Measurements from ENCODE around the gene TBKBP1.

The TBKBP1 gene

DNA sequence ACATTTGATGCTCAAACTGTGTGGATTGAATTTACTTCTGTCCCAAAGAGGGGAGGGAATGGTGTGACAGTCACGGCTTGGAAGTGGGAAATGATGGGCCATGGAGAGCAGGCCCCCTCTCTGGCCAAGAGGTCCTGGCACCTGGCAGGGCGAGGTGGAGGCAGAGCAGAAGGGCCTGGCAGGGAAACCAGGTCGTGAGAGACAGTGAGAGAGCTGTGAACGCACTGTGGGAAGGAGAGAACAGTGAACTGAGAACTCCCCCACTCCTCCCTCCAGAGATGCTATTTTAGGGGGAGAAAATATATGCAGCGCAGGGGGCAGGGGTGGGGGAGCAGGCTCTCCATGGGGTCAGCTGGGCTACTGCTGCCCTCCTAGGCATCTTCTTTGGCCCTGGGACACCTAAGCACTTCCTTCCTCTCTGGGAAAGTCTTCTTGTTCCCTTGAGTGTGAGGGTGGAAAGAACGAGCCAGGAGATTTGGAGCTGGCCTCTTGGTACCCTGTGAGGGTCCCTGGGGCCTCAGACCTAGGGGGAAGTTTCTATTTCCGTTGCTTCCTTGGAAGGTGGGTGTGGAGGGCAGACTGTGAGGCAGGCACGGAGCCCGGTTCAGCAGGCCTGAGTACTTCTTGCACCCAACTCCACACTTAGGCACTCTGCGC, 21.8 kb downstream of the TBKBP1 start:
- TF ChIP-seq, protein P1, sequence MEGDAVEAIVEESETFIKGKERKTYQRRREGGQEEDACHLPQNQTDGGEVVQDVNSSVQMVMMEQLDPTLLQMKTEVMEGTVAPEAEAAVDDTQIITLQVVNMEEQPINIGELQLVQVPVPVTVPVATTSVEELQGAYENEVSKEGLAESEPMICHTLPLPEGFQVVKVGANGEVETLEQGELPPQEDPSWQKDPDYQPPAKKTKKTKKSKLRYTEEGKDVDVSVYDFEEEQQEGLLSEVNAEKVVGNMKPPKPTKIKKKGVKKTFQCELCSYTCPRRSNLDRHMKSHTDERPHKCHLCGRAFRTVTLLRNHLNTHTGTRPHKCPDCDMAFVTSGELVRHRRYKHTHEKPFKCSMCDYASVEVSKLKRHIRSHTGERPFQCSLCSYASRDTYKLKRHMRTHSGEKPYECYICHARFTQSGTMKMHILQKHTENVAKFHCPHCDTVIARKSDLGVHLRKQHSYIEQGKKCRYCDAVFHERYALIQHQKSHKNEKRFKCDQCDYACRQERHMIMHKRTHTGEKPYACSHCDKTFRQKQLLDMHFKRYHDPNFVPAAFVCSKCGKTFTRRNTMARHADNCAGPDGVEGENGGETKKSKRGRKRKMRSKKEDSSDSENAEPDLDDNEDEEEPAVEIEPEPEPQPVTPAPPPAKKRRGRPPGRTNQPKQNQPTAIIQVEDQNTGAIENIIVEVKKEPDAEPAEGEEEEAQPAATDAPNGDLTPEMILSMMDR (IDR thresholded peaks at IDR 0.05): no peak

DNA sequence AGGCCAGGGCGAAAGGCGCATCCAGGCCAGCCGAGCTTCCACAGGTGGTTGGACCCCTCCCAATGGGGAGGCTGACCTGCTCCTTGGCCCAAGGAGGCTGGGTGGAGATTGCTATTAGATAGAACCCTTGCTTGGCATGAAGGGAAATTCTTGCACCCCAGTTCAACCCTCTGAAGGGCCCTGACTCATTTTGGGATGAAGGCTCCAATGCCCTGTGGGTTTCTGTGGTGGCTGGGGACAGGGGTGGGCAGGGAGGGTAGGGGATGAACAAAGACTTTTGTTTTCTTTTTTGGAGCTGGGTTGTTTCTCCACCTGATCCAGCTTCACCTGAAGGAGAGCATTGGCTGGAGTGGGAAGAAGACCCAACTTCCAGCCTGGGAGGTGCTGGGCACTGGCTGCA, 22.4 kb downstream of the TBKBP1 start:
- TF ChIP-seq, protein P1 (IDR thresholded peaks at IDR 0.05): no peak

DNA sequence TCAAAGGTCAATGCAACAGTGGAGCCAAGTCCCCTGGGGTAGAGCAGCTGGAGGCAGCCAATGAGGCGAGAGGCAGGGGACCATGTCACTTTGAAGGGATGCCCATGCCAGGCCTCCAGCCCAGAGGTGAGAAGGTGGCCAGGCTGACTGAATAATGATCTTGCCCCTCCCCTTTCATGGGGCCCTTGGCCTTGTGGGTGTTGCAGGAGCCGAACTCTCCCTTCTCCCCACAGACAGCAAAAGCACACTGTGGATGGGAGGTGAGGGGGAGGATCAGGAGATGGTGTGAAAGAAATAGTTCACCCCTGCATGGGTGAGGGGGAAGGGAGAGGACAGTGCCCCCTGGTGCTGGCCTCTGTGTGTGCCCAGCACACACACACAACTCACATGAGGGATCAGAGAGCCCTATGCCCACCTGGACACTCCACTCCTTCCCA, 23.3 kb downstream of the TBKBP1 start:
- TF ChIP-seq, protein P1 (IDR thresholded peaks at IDR 0.05): peak; percentile 28; the same call in 1 of the 2 replicates

DNA sequence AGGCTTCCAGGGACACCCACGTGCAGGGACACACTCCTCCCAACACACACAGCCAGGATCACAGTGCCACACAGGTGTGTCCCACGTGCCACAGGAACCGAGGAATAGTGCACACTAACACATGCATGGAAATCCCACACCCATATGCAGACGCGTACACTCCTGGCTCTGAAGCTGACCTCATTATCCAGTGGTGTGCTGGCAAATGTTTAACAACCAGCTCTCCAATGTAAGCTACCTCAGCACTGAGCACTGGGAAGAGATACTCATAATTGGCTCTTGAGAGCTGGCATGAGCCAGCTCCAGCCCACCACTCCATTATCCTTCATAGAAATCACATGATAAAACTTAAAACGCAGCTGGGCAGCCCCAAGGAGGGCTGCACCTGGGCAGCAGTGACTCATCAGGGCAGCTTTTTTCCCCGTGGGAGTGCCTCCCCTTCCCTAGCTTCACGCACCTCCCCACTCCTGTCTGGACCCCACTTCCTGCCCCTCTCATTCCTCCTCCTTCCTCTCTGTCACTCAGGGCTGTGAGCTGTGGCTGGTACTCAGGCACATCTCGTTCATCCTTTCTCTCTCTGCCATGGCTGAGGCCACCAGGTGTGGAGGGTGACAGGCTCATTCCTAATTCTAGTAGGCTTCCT, 24.1 kb downstream of the TBKBP1 start:
- TF ChIP-seq, protein P1 (IDR thresholded peaks at IDR 0.05): no peak

DNA sequence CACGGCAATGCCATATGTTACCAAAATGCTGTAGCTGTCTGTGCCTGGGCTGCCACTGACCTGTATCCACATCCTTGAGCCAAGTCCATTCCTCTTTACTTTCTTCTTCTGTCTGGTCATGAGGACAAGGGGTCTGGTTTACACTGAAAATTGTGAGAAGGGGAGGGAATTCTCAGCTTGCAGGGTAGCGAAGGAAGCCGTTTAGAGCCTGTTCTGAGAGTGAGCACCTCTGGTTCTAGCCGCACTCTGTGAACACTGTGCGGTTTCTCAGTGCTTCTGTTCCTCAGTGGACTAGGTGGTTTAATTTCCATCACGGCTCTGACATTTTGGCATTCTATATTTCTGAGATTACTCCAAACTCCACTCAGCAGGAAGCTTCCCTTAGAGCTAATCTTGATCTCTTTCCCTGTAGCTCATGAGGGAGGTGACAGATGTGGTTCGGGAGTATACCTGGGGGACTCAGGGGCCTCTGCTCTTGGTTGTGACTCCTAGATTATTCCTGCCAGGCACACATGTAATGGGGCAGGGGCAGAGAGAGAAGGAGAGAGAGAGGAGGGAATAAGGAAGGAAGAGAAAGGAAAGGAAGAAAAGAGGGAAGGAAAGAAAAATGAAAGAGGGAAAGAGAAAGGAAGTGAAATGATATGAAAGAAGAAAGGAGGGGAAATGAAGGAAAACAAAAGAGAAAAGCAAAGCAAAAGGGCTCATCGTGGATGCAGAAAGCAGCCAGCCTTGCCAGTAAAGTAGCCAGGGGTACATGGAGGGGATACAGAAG, 24.9 kb downstream of the TBKBP1 start:
- TF ChIP-seq, protein P1 (IDR thresholded peaks at IDR 0.05): no peak

DNA sequence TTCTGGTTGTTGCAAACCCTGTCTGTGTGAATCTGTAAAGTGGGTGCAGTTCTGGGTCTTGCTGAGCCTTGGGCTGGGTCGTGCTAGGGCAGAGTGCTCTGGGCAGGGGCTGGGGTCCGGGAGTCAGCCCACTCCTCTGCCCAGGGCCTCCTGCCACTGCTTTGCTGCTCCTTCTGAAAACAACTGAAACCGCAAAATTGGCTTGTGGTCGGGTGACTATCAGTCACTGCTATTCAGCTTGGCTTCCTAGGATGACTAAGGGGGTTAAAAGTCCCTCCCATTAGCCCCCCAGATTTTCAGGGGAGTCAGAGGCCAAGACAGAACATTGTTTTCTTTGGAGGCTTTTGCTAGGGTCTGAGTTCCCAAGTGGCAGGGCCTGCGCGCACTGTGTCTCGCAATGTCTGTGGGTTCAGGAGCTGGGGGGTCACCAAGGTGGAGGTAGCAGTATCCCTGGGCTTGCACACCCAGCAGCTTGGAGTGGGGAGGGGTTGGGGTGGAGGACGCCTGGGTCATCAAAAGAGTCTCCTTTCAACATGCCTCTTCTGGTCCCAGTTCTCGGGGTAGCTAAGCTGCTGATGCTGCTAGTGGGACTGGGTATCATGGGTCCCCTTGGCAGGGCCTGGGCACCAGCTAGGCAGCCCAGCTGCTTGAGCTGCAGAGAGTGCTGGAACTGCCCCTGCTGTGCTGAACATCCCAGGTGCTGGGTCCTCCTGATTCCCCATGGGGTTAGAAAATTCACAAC, 25.6 kb downstream of the TBKBP1 start:
- TF ChIP-seq, protein P1 (IDR thresholded peaks at IDR 0.05): no peak

DNA sequence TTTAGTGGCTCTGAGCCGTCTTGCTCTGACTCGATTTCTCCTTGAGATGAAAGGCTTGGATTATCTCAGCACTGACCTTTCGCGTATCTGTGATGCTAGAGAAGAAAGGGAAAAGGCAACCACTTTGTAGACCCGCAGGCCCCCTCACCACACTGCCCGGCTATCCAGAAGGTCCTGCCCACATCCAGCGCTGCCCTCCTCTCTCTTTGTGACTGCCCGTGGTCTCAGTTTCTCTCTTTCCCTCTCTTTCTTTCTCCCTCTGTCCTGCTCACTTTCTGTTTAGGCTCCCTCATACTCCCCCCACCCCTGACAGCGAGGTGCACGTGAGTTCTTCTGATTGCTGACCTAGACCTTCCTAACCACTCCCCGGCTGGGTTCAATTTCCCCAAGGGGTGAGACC, 26.2 kb downstream of the TBKBP1 start:
- TF ChIP-seq, protein P1 (IDR thresholded peaks at IDR 0.05): no peak

Data from LNCAP (cell line).